GM21825 (cell line): ENCODE measurements around the gene SLC36A3.
"Not testable (repeated sequence)": the region's sequence is repeated elsewhere in the genome, so short reads cannot be mapped to it uniquely, and the experiment has no call there.

Experiments
- ATAC-seq: cut with Tn5 transposase; IDR thresholded peaks from one replicate; pipeline ENCODE4 v1.9.1; 2021; ENCODE audit warnings: mild to moderate bottlenecking, moderate library complexity; ENCODE audit not compliant: unreplicated experiment

Gene SLC36A3

GRCh38 chr5:151309266-151309665 lies 5.7 kb upstream of the SLC36A3 start:
- not testable (repeated sequence) for ATAC-seq

- ATAC-seq: peak; percentile 63
Measured at GRCh38 chr5:151298063-151298855, 5.3 kb downstream of the SLC36A3 start.

- ATAC-seq: no peak
Measured at GRCh38 chr5:151296974-151297373, 6.6 kb downstream of the SLC36A3 start.

GRCh38 chr5:151296478-151296830 lies 7.1 kb downstream of the SLC36A3 start:
- no peak for ATAC-seq

GRCh38 chr5:151295791-151296477 lies 7.6 kb downstream of the SLC36A3 start:
- ATAC-seq: no peak

DNA sequence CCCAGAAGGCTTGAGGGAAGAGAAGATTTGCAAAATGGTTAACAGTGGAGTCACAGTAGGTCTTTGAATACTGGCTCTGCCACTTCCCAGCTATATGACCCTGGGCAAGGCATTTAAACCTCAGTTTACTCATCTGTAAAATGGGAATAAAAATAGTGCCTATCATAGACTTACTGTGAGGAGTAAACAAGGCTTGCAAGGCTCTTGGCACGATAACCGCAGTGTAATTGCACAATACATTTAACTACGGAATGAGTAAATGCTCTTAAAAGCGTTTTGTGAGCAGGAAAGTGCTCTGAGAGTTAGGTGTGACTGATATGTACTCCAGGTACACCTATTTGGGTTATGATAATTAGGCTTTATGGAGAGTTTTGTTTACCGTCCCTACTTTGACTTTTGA lies 8.4 kb downstream of the SLC36A3 start:
- no peak for ATAC-seq

DNA sequence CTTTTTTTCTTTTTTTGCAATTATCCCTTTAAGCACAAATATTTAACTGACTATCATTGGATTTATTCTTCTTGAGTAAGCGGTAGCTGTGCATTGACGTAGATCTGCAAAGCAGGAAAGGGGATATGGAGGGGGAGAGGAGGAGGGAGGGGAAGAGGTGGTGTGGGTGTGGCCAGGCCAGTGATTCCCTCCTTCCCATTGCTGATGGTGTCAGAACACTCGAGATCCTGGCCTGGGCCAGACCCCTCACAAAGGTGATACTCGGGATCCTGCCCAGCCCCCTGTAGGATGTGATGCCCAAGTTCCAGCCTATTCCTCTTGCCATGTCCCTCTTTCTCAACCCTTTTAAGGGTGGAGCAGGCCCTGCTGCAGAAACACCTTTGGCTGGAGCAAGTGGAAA lies 9.9 kb downstream of the SLC36A3 start:
- ATAC-seq: no peak

- peak; percentile 64 for ATAC-seq
Measured at GRCh38 chr5:151288180-151288579, 15.4 kb downstream of the SLC36A3 start.

DNA sequence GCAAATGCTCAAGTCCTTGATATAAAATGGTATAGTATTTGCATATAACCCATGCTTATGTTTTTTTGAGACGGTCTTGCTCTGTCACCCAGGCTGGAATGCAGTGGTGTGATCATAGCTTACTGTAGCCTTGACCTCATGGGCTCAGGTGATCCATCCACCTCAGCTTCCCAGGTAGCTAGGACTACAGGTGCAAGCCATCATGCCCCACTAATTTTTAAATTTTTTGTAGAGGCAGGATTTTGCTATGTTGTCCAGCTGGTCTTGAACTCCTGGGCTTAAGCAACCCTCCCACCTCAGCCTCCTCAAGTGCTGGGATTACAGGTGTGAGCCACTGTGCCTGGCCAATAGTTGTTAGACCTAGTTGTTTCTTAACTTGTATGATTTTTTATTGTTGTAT lies 17.3 kb downstream of the SLC36A3 start:
- no peak for ATAC-seq

DNA sequence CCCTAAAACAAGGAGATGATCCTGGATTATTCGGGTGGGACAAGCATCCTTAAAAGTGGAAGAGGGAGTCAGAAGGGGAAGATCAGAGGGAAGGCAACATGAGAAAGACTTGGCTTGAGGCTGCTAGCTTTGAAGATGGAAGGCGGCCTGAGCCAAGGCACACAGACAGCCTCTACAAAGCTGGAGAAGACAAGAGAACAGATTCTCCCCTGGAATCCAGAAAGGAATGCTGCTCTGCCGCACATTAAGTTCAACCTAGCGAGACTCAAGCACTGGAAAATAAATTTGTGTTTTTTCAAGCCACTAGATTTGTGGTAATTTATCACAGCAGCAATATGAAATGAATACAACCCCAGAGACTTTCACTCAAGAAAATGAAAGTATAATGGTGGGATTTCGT lies 17.9 kb downstream of the SLC36A3 start:
- no peak for ATAC-seq

- ATAC-seq: no peak
Measured at GRCh38 chr5:151284392-151284967, 19.1 kb downstream of the SLC36A3 start.

DNA sequence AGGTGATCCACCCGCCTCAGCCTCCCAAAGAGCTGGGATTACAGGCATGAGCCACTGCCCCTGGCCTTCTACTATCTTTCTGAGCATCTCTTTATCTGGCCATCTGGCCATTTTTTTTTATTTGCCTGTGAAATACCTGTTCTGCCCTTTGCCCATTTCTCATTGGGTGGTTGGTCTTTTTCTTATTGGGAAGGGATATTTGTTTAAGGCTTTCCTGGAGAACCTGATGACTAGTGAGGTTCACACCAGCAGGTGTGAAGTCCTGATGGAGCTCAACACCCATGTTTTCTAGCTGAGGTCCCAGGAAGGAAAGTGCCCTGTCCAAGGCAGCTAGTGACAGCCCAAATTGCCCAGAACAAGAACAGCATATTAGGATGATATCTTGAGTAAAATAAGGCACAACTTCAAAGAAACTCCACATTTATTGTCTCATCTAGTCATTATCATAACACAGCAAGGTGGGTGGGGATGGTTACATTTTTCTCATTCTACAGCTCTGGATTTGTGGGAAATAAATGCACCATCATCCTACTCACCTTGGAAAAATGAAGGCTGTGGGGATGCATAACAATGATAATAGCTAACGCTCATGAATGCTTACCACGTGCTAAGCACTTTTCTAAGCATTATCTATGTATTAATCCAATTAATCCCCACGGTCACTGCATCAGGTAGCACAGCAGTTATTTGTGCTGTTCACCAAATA lies 20.3 kb downstream of the SLC36A3 start:
- ATAC-seq: no peak

DNA sequence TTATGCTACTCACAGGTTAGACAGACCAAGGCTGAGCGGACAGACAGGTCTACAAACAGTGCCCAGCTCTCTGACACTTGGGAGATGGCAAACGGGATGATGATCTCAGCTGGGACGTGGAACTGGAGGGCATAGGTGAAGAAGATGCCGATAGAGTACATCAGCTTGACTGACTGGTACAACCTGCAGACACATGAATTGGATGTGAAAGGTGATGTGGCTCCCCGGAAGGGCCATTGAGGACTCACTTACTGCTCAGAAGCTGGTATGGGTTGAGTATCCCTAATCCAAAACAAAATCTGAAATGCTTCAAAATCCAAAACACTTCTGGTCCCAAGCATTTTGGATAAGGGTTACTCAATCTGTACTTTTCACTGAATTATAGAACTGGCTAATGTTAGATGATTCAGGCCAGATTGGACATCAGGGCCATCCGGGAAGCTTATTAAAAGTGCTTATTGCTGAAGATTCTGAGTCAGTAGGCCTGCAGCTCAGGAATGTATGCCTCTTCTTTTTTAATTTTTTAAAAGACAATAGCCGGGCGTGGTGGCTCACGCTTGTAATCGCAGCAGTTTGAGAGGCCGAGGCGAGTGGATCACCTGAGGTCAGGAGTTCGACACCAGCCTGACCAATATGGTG lies 22.4 kb downstream of the SLC36A3 start:
- no peak for ATAC-seq

DNA sequence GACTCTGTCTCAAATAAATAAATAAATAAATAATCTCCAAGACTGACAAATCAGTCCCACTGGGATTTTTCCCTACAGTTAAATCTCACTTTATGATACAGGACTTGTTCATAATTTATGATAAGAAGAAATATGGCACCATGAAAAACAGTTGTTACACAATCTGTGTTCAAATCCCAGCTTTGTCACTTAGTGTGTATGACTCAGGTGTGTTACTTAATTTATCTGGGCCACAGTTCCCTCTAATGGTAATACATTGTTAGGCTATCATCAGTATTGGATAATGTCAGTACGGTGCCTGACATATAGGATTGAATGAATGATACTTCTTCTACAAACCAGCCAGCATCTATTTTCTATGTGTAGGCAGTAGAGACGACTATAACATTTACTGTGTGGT lies 23.1 kb downstream of the SLC36A3 start:
- ATAC-seq: no peak

GRCh38 chr5:151278845-151279244 lies 24.7 kb downstream of the SLC36A3 start:
- no peak for ATAC-seq

DNA sequence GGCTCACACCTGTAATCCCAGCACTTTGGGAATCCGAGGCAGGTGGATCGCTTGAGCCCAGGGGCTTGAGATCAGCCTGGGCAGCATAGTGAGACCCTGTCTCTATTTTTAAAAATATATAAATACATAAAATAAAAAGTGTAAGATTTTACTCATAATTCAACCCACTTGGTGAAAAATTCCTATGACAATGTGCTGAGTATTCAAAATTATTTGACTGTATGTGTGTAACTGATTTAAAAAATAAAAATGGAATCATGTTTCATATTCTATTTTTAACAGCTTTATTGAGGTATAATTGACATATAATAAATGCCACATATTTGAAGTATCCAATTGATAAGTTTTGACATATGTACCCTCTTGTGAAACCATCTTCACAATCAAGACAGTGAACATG lies 27.8 kb downstream of the SLC36A3 start:
- no peak for ATAC-seq

DNA sequence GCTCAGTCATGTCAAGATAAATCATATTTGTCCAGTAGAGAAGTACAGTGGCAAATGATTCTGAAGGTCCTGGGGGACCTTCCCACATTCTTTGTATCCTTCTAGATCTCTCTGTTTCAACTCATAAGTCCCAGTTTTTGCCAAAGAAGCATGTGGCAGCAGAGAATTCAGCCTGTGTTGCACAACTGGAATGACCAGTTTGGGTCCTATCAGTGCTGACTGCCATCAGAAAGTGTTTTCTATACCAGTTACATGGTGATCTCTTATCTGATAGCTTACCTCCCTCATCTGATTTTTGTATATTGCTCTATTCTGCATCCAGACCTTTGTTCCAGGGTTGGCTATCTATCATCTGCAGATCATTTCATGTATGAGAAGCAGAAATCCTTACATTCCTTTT lies 28.9 kb downstream of the SLC36A3 start:
- ATAC-seq: no peak

GRCh38 chr5:151271336-151271735 lies 32.2 kb downstream of the SLC36A3 start:
- no peak for ATAC-seq

DNA sequence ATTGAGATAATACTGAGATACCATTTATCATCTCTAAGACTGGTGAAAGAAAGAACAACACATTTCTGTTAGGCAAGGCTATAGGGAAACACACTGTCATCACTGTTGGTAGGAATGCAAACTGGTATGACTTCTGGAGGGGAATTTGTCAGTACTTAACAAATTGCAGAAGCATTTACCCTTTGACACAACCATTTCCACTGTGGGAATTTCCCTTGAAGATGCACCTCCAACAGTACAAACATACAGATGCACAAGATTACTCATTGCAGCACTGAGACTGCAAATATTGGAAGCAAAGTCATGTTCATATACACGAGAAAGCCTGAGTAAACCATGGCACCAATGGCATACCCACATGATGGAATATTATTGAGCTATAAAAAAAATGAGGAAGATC lies 33.0 kb downstream of the SLC36A3 start:
- peak; percentile 82 for ATAC-seq

DNA sequence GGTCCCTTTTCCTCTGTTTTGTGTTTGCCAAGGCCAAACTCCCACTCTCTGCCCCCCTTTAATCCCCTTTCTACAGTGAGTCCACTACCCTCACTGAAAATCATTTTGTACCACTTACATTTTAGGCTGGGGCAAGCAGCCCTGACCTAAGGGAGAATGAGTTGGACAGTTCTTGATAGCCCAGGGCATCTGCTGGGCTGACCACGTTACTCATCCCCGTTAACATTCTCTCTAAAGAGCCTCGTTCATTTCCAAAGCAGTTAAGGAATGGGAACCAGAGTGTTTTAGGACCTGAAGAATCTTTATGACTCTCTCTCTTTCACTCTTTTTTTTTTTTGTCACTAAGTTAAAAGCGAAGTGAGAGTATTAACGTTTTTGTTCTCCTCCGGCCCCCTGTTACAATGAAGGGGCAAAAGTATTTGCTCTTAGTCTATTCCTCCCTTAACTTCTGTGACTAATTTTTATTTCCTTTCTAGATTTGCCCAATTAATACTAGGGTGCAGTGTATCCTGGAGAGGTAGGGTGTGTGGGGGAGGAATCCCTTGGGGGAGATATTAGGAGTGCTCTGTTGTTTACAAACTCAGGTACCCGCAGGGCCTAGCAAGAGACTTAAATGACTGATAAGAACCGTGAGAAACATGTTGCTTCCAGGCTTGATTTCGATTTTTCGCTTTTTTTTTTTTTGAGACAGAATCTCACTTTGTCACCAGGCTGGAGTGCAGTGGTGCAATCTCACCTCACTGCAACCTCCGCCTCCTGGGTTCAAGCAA lies 35.9 kb downstream of the SLC36A3 start:
- no peak for ATAC-seq
